GM19468 (cell line): ENCODE results near the gene LGALS7.
"Not testable (repeated sequence)": the region's sequence is repeated elsewhere in the genome, so short reads cannot be mapped to it uniquely, and the experiment has no call there.

Source experiments
- ATAC-seq: cut with Tn5 transposase; IDR thresholded peaks from one replicate; pipeline ENCODE4 v1.9.1; 2021; ENCODE audit warnings: mild to moderate bottlenecking, moderate library complexity, moderate number of reproducible peaks; ENCODE audit not compliant: unreplicated experiment; ENCODE audit errors: extremely low read depth

Gene LGALS7

DNA sequence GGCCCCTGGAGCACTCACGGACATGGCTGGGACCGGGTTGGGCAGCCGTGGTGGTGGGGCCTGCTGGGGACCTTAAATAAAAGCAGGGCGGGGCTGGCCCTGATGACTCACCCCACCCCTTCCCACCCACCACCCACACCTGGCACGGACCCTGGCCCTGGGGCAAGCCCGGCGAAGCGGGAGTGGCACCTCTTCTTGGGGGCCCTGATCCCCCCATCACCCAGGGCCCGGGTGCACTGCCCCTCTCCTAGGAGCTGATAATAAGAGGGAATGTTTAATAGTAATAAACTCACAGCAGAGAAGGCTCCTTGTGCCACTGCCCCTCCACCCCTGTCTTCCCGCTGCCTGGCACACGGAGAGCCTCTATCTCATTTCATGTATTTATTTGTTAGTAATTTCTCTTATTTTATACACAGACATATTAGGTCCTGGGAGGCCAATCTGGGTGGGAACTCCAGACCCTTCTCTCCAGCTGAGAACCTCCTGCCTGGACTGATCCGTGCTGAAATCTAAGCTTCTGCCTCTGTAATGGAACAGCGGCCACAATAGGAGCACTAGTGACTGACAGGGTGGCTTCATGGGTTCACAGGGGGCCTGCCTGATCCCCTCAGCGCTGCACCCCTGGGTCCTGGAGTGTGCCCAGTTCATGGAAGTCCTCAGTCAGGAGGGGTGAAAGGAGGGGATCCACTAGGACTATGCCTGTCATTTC, at the start of gene LGALS7:
TSS of gene LGALS7 (minus strand) at position 49 of the 709 bp plus-strand sequence. CDS start at position 24, 25 bp downstream.
- no peak for ATAC-seq

DNA sequence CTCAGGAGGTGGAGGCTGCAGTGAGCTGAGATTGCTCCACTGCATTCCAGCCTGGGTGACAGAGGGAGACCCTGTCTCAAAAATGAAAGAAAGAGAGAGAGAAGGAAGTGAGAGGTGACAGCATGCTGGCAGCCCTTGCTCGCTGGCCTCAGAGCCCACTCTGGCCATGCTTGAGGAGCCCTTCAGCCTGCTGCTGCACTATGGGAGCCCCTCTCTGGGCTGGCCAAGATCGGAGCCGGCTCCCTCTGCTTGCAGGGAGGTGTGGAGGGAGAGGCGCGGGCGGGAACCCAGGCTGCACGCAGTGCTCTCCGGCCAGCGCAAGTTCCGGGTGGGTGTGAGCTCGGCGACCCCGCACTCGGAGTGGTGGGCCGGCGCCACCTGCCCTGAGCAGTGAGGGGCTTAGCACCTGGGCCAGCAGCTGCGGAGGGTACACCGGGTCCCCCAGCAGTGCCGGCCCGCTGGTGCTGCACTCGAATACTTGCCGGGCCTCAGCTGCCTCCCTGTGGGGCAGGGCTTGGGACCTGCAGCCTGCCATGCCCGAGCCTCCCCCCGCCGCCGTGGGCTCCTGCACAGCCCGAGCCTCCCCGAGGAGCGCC, 48.0 kb upstream of the LGALS7 start:
- ATAC-seq: not testable (repeated sequence)

- ATAC-seq: no peak
These were observed 46.1 kb upstream of the LGALS7 start for GRCh38 chr19:38819231-38819920.

DNA sequence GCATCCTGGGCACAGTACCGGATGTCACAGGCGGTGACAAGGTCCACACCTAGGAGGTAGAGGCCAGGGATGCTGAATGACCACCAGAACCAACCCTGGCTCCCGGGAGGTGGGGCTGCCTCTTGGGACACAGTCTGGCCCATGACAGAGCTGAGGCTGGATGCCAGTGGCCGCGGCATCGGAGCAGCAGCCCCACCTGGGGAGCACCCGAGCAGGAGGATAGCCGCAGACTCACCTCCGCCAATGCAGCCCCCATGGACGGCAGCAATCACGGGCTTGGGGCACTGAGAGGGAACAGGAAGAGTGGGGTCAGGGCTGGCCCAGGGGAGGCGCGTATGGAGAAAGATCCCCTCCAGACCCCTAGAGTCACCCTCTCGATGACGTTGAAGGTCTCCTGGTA, 43.8 kb upstream of the LGALS7 start:
- no peak for ATAC-seq

DNA sequence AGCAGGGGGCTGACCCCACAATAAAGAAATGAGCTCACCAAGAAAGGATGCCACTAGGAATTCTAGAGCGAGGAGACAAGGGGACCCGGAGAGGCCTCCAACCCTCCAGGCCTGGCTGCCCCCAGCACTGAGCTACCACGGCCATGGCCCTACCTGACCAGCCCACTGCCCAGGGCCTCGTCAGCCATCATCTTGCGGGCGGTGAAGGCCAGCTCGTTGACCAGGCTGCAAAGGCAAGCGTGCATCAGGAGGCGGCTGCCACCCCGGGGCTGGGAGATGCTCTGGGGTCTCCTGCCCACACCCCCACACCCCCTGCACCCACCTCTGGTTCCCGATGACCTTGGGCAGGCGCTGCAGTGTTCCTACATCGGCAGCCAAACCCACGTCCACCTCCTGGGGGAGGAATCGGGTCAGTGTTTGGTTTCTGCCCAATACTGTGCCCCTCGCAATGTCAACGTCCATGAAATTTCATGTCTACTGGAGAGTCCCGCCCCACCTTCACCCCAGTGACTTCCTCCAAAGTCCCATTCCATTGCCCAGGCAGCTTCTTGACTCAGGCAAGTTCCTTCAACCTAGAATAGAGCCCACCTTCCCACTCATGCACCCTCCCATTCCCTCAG, 42.9 kb upstream of the LGALS7 start:
- ATAC-seq: no peak

DNA sequence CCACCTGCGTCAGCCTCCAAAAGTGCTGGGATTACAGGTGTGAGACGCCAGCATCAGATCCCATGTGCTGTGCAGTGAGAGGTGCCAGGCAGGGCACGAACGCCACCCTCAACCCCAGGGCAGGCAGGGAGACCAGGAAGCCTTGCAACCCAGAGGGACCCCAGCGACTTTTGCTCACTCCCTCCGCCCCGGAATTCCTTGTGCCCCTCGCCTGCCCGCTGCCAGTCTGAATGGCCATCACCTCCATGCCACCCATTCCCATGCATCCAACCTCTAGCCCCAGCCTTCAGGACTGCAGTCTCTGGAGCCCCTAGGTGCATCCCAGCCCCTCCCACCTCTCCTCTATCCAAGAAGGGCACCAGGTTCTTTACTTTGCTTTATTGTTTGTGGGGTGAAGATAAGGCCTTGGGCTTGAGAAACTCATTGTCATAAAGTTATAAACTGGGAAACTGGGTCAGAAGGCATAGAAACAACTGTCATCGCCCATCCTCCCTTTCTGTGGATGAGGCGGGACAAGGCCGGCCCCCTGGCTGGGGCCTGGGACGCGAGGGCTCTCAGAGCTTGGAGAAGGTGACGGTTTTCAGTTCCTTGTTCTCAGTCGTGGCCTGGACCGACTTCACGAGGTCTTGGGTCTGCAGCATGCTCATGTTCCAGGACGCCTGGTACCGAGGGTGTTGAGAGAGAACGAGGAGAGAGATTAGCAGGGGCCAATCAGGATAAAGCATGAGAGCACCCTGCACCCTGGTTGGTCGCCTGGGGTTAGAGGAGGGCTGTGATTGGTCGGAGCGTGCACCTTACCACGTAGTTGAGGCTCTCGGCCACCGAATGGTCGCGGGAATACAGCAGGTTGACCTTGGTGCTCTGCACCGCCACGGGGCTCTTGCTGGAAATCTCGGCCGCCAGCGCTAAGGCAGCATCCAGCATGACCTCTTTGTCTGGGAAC, 42.0 kb upstream of the LGALS7 start:
- ATAC-seq: no peak

DNA sequence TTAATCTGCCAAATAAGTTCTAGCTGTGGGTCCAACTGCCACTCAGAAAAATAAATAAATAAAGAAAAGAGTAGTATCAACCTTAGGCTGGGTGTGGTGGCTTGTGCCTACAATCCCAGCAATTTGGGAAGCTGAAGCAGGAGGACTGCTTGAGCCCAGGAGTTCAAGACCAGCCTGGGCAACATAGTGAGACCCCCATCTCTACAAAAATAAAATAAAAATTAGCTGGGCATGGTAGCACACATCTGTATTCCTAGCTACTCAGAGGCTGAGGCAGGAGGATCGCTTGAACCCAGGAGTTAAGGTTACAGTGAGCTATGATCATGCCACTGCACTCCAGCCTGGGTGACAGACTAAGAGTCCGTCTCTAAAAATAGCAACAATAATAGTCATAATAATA, 40.6 kb upstream of the LGALS7 start:
- ATAC-seq: not testable (repeated sequence)

GRCh38 chr19:38813323-38813722, 40.0 kb upstream of the LGALS7 start:
- ATAC-seq: no peak

- ATAC-seq: no peak
These were observed 39.6 kb upstream of the LGALS7 start, which contains the start of gene LGALS4 for GRCh38 chr19:38812841-38813320. LGALS4 (minus strand) TSS chr19:38812945; CDS start chr19:38812886, 59 bp downstream.

- ATAC-seq: no peak
These were observed 38.9 kb upstream of the LGALS7 start for GRCh38 chr19:38812009-38812840.

- ATAC-seq: no peak
These were observed 36.4 kb upstream of the LGALS7 start for GRCh38 chr19:38809592-38810252.

GRCh38 chr19:38808741-38809140, 35.4 kb upstream of the LGALS7 start:
- no peak for ATAC-seq

DNA sequence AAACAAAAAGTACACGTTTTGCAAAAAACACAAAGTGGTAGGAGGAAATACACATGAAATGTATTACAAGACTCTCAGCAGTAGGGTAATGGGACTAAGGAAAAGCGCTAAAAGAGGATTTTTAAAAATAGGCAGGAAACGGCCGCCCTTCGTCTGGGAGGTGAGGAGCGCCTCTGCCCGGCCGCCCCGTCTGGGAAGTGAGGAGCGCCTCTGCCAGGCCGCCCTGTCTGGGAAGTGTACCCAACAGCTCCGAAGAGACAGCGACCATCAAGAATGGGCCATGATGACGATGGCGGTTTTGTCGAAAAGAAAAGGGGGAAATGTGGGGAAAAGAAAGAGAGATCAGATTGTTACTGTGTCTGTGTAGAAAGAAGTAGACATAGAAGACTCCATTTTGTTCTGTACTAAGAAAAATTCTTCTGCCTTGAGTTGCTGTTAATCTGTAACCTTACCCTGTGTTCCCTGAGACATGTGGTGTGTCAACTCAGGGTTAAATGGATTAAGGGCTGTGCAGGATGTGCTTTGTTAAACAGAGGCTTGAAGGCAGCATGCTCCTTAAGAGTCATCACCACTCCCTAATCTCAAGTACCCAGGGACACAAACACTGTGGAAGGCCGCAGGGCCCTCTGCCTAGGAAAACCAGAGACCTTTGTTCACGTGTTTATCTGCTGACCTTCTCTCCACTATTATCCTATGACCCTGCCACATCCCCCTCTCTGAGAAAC, 34.2 kb upstream of the LGALS7 start:
- ATAC-seq: not testable (repeated sequence)

DNA sequence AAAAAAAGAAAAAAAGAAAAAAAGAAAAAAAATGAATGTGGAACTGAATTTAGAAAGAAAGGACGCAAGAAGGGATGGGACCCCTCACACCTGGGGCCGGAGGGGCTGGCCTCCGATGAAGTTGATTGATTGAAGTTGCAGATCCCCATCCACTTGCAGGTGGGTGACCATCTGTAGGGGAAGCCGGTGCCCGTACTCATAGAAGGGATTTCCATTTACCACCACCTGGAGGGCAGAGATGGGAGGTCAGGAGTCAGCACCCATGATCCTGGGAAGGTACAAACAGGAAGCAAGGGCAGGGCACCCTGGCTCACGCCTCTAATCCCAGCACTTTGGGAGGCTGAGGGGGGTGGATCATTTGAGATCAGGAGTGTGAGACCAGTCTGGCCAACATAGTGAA, 33.1 kb upstream of the LGALS7 start:
- ATAC-seq: no peak

GRCh38 chr19:38805180-38805579, 31.9 kb upstream of the LGALS7 start:
- ATAC-seq: no peak

- ATAC-seq: no peak
These were observed 30.2 kb upstream of the LGALS7 start for GRCh38 chr19:38803543-38803942.

- no peak for ATAC-seq
These were observed 28.2 kb upstream of the LGALS7 start for GRCh38 chr19:38801359-38802095.
